Measurements from ENCODE around the gene CLEC2A. TPM values are rescaled to one million over a fixed set of nuclear protein-coding genes. Genes with fewer than 3 reads are reported as not detected.

CLEC2A gene
- total RNA-seq, 1 donor from 2014 or later = not detected

Other genes starting within 250 kb of the CLEC2A start
- gene CLECL1, start 199.3 kb downstream of the CLEC2A start, total RNA-seq = 0.76 TPM
- 0.32 TPM for gene CD69, start 171.5 kb downstream of the CLEC2A start, total RNA-seq
- 0.24 TPM for gene KLRF1, start 104.9 kb downstream of the CLEC2A start, total RNA-seq
- gene CLEC2B, start 63.0 kb downstream of the CLEC2A start, total RNA-seq = 6.8 TPM
- not detected for gene KLRF2, start 50.9 kb downstream of the CLEC2A start, total RNA-seq
- gene CLEC12A, start 39.0 kb upstream of the CLEC2A start, total RNA-seq = 6.5 TPM
- not detected for gene CLEC1B, start 66.8 kb upstream of the CLEC2A start, total RNA-seq
- not detected for gene CLEC12B, start 78.3 kb upstream of the CLEC2A start, total RNA-seq
- gene CLEC9A, start 98.3 kb upstream of the CLEC2A start, total RNA-seq = not detected
- 3.7 TPM for gene CLEC1A, start 166.6 kb upstream of the CLEC2A start, total RNA-seq
- 3.1 TPM for gene CLEC7A, start 197.8 kb upstream of the CLEC2A start, total RNA-seq
- gene OLR1, start 239.8 kb upstream of the CLEC2A start, total RNA-seq = 0.24 TPM
- not detected for gene TMEM52B, start 246.7 kb upstream of the CLEC2A start, total RNA-seq

All from Right ventricle myocardium inferior (tissue), 1 donor.